Measurements from ENCODE around the gene GAS7.

DNA sequence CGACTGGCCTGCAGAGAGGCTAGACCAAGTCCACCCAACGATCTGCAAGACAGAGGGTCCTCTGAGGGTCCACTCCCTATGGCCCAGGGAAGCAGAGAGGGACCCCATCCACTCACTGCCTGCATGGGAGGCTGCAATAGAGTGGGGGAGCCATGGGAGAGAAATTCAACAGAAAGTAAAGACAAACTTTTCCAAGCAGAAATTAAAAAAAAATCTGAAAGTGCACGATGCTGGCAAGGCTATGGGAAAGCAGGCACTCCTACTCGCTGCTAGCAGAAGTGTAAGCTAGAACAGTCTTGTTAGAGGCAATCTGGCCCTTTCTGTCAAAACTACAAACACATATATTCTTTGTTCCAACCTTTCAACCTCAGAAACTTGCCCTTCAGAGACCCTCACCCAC is 85.4 kb downstream of the GAS7 start:
- TF ChIP-seq EZH2 (IDR thresholded peaks at IDR 0.05) (no peak), POLR2AphosphoS5 (IDR thresholded peaks at IDR 0.05; ENCODE audit: borderline replicate concordance, low read depth, low read length) (no peak), FOXP2 (optimal IDR thresholded peaks at IDR 0.05; ENCODE audit: control extremely low read depth, extremely low read length, insufficient read depth) (no peak)
